Measurements from ENCODE around the gene MACC1. TPM values are rescaled to one million over a fixed set of nuclear protein-coding genes. Genes with fewer than 3 reads are reported as not detected.

The MACC1 gene
- total and polyA plus RNA-seq, 9 of the 15 experiments (the other 6 are each of a cell fraction or from before 2014, with no cell fraction given), result 5.9 to 30.2 (median 10.4) TPM

DNA sequence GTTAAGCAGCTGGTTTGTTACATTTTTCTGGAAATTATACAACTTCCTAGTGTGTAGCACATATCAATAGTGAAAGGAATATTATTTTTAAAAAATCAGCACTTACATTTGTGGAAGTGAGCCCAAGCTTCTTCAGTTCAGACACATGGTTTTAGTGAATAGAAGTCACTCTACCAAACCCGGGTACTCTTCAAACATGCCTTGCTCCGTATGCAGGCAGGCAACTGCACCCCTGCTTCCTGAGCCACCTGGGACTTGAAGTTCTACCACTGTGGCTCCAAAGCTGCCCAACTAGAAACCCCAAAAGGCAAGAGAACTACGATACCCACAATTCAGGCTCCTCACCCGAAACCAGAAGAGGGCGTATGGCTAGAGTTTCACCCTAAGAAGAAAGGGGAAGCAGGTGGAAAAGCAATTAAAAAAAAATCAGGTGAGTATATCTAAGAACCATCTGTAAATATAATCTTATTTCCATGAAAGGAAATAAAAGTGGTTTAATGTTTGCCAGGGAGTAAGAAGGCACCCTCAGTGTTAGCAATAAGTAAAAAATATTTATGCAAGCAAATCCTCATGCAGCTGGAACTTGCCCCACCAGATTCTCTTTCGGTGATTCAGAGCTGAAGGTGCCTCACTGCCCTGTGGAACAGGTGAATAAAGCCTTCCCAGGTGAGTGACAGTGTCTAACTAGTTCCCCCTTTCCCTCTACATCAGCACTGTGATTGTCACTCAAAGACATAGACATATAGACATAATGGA is at the start of gene MACC1 (continued):
- TF ChIP-seq, protein P1, sequence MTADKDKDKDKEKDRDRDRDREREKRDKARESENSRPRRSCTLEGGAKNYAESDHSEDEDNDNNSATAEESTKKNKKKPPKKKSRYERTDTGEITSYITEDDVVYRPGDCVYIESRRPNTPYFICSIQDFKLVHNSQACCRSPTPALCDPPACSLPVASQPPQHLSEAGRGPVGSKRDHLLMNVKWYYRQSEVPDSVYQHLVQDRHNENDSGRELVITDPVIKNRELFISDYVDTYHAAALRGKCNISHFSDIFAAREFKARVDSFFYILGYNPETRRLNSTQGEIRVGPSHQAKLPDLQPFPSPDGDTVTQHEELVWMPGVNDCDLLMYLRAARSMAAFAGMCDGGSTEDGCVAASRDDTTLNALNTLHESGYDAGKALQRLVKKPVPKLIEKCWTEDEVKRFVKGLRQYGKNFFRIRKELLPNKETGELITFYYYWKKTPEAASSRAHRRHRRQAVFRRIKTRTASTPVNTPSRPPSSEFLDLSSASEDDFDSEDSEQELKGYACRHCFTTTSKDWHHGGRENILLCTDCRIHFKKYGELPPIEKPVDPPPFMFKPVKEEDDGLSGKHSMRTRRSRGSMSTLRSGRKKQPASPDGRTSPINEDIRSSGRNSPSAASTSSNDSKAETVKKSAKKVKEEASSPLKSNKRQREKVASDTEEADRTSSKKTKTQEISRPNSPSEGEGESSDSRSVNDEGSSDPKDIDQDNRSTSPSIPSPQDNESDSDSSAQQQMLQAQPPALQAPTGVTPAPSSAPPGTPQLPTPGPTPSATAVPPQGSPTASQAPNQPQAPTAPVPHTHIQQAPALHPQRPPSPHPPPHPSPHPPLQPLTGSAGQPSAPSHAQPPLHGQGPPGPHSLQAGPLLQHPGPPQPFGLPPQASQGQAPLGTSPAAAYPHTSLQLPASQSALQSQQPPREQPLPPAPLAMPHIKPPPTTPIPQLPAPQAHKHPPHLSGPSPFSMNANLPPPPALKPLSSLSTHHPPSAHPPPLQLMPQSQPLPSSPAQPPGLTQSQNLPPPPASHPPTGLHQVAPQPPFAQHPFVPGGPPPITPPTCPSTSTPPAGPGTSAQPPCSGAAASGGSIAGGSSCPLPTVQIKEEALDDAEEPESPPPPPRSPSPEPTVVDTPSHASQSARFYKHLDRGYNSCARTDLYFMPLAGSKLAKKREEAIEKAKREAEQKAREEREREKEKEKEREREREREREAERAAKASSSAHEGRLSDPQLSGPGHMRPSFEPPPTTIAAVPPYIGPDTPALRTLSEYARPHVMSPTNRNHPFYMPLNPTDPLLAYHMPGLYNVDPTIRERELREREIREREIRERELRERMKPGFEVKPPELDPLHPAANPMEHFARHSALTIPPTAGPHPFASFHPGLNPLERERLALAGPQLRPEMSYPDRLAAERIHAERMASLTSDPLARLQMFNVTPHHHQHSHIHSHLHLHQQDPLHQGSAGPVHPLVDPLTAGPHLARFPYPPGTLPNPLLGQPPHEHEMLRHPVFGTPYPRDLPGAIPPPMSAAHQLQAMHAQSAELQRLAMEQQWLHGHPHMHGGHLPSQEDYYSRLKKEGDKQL (CRISPR knock-in tag; IDR thresholded peaks at IDR 0.05; ENCODE audit: borderline replicate concordance), result no peak
- no peak for TF ChIP-seq NCOR1 (IDR thresholded peaks at IDR 0.05)
- 0 out of 2 replicates have a peak, but pooled peaks have one; percentile 7 for TF ChIP-seq GMEB1 (CRISPR knock-in tag; IDR thresholded peaks at IDR 0.05)
- TF ChIP-seq ZZZ3 (IDR thresholded peaks at IDR 0.05), result no peak
- TF ChIP-seq SMARCA4 (IDR thresholded peaks at IDR 0.05), result peak; percentile 64
- no peak for TF ChIP-seq PHF21A (IDR thresholded peaks at IDR 0.05; ENCODE audit: borderline replicate concordance, low read depth)
- TF ChIP-seq RBM15 (IDR thresholded peaks at IDR 0.05; ENCODE audit: insufficient read depth, low read length), result no peak
- no peak for TF ChIP-seq KDM2B (CRISPR knock-in tag; IDR thresholded peaks at IDR 0.05)
- no peak for TF ChIP-seq DDX20 (tag; IDR thresholded peaks at IDR 0.05; ENCODE audit: low read depth)
- TF ChIP-seq ZKSCAN8 (CRISPR knock-in tag; IDR thresholded peaks at IDR 0.05), result no peak
- TF ChIP-seq LEF1 (IDR thresholded peaks at IDR 0.05), result no peak
- no peak for TF ChIP-seq SMARCA5 (IDR thresholded peaks at IDR 0.05)
- TF ChIP-seq ZNF644 (tag; IDR thresholded peaks at IDR 0.05; ENCODE audit: low read depth), result no peak
- TF ChIP-seq NR2C1 (IDR thresholded peaks at IDR 0.05), result peak; percentile 78
- peak; percentile 82 for TF ChIP-seq NR2C1 (tag; IDR thresholded peaks at IDR 0.05)
- TF ChIP-seq FIP1L1 (IDR thresholded peaks at IDR 0.05; ENCODE audit: low read depth, low read length, poor library complexity, severe bottlenecking), result no peak
- TF ChIP-seq, protein P2, sequence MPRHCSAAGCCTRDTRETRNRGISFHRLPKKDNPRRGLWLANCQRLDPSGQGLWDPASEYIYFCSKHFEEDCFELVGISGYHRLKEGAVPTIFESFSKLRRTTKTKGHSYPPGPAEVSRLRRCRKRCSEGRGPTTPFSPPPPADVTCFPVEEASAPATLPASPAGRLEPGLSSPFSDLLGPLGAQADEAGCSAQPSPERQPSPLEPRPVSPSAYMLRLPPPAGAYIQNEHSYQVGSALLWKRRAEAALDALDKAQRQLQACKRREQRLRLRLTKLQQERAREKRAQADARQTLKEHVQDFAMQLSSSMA (CRISPR knock-in tag; IDR thresholded peaks at IDR 0.05), result no peak
- TF ChIP-seq ZNF695 (CRISPR knock-in tag; IDR thresholded peaks at IDR 0.05), result no peak
- TF ChIP-seq, protein P3, sequence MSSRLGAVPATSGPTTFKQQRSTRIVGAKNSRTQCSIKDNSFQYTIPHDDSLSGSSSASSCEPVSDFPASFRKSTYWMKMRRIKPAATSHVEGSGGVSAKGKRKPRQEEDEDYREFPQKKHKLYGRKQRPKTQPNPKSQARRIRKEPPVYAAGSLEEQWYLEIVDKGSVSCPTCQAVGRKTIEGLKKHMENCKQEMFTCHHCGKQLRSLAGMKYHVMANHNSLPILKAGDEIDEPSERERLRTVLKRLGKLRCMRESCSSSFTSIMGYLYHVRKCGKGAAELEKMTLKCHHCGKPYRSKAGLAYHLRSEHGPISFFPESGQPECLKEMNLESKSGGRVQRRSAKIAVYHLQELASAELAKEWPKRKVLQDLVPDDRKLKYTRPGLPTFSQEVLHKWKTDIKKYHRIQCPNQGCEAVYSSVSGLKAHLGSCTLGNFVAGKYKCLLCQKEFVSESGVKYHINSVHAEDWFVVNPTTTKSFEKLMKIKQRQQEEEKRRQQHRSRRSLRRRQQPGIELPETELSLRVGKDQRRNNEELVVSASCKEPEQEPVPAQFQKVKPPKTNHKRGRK (tag; IDR thresholded peaks at IDR 0.05), result no peak
- no peak for TF ChIP-seq HOXB6 (CRISPR knock-in tag; IDR thresholded peaks at IDR 0.05; ENCODE audit: borderline replicate concordance)
